Hepatocyte (in vitro differentiated cells): ENCODE results near the gene NCAM1. TPM values are rescaled to one million over a fixed set of nuclear protein-coding genes. Genes with fewer than 3 reads are reported as not detected.
A peak's percentile ranks its signal among the peaks of the same experiment; 100 is the strongest.

Source experiments
- DNase-seq: peaks from one replicate; pipeline ENCODE4 v3.0.0-alpha.2; 2016; ENCODE audit warnings: low spot score
- H2AFZ ChIP-seq: fragments of 200-600 bp; sonication (generic); 2 replicates; pipeline ENCODE4 v1.6.0; 2016; ENCODE audit warnings: antibody characterized with exemption, mild to moderate bottlenecking
- H3K27ac ChIP-seq: fragments of 200-600 bp; sonication (generic); 2 replicates; pipeline ENCODE4 v1.5.1; 2016; ENCODE audit warnings: mild to moderate bottlenecking
- H3K27me3 ChIP-seq: fragments of 200-600 bp; sonication (generic); 2 replicates; pipeline ENCODE4 v1.6.1; 2016
- H3K36me3 ChIP-seq: fragments of 200-600 bp; sonication (generic); replicated peaks from 2 replicates; pipeline ENCODE4 v1.5.1; 2016; ENCODE audit warnings: low read depth; ENCODE audit not compliant: insufficient read depth
- H3K4me1 ChIP-seq: fragments of 200-600 bp; sonication (generic); 2 replicates; pipeline ENCODE4 v1.5.1; 2016; ENCODE audit warnings: mild to moderate bottlenecking, moderate library complexity; ENCODE audit not compliant: insufficient read depth
- H3K4me2 ChIP-seq: fragments of 200-600 bp; sonication (generic); 2 replicates; pipeline ENCODE4 v1.6.0; 2016
- H3K4me3 ChIP-seq: fragments of 200-600 bp; sonication (generic); 2 replicates; pipeline ENCODE4 v1.5.1; 2016; ENCODE audit warnings: mild to moderate bottlenecking
- H3K79me2 ChIP-seq: fragments of 200-600 bp; sonication (generic); 2 replicates; pipeline ENCODE4 v1.6.0; 2017; ENCODE audit warnings: mild to moderate bottlenecking
- H3K9me2 ChIP-seq: fragments of 200-600 bp; sonication (generic); replicated peaks from 2 replicates; pipeline ENCODE4 v1.6.0; 2017; ENCODE audit warnings: mild to moderate bottlenecking; ENCODE audit not compliant: insufficient read depth
- H3K9me3 ChIP-seq: fragments of 200-600 bp; sonication (generic); 2 replicates; pipeline ENCODE4 v1.5.1; 2016; ENCODE audit warnings: low read depth, mild to moderate bottlenecking
- H4K20me1 ChIP-seq: fragments of 200-600 bp; sonication (generic); 2 replicates; pipeline ENCODE4 v1.6.0; 2016; ENCODE audit warnings: mild to moderate bottlenecking; ENCODE audit not compliant: insufficient read depth, poor library complexity, severe bottlenecking
- EZH2 ChIP-seq: fragments of 200-600 bp; sonication (generic); IDR thresholded peaks from 2 replicates; pipeline ENCODE4 v1.6.1; 2016; ENCODE audit warnings: antibody characterized with exemption, mild to moderate bottlenecking, borderline replicate concordance
- EZH2phosphoT487 ChIP-seq: fragments of 200-600 bp; sonication (generic); IDR thresholded peaks from one replicate; pipeline ENCODE4 v1.6.1; 2018; ENCODE audit warnings: antibody characterized with exemption, mild to moderate bottlenecking, low read depth, moderate library complexity; ENCODE audit not compliant: unreplicated experiment, severe bottlenecking
- WGBS: methylation state at CpG from one replicate; pipeline ENCODE4 v1.1.6; 2016; ENCODE audit warnings: low lambda C conversion rate; ENCODE audit errors: missing lambda C conversion rate; 5-methylcytosine and 5-hydroxymethylcytosine counted together
- polyA plus RNA-seq: library from polyadenylated mRNA; unstranded; fragments of >200 nt; fragmentation: Nextera tagmentation; extraction: Ambion mirVana; gene quantifications from 2 replicates; pipeline ENCODE4 v1.2.1, GENCODE V29; 2016
- total RNA-seq: library from RNA; depleted of rRNA; stranded (reverse); fragments of >200 nt; gene quantifications from 2 replicates; pipeline ENCODE4 v1.2.3, GENCODE V29; 2014
- TF ChIP-seq, protein P1 (sequence below): fragments of 200-600 bp; sonication (generic); IDR thresholded peaks from 2 replicates; pipeline ENCODE4 v1.5.1; 2016; ENCODE audit warnings: antibody characterized with exemption, mild to moderate bottlenecking; ENCODE audit not compliant: poor library complexity

Gene NCAM1
- total and polyA plus RNA-seq, 2 experiments from 2014 or later: 12.4 to 27.2 TPM

DNA sequence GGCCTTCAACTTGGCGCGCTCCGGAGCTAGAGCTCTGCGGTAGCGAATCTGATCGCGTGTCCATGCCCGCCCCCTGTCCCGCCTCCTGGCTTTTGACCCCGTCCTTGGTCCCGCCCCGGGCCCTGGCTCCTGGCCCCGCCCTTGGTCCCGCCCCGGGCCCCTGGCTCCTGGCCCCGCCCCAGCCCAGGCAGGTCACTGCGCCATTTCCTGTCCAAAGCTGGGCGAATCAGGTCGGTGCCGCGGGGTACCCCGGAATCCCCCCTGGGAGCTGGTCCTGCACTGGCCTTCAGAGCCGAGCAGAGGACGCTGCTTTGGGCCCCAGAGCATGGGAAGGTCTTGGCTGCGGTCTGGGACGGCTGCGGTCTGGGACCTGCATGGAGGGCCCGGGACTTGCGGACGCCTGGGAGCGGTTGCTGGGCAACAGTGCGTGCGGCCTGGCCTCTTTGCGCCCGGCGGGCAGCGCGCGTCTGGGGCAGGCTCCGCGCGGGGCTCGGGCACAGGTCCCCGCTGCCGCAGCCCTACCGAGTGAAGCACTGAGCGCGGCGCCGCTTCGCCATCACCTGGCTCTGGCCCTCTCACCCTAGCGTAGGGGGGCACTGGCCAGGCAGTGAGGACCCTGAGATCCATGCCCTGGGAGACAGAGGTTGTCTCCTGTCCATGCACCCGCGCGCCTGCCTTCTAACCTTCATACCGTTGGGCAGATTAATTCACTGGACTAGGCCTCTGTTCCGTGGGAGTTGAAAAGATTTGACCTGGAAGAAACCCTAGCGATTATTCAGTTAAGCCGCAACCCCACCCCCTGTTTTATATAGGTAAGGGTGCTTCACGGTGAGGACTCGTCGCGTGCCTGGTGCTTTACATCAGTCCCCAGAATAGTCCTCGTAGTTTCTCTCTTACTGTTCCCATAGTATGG lies 353.4 kb downstream of the NCAM1 start, which contains the start of gene TTC12:
TSS of gene TTC12 (plus strand) at position 195 of the 913 bp plus-strand sequence. CDS start 1,675 bp downstream, outside the sequence.
- Histone ChIP-seq H3K9me3 (no peaks in the 10 kb centered on the region), H3K27me3 (no peaks in the 10 kb centered on the region), H3K9me2 (no peaks in the 10 kb centered on the region), H2AFZ (peak within 1 kb of the TSS; percentile 69), H3K36me3 (no peaks in the 10 kb centered on the region), H3K4me1 (peaks cover 14% of the 10 kb centered on the region), H4K20me1 (no peaks in the 10 kb centered on the region), H3K4me3 (peak within 1 kb of the TSS; percentile 76), H3K4me2 (peak within 1 kb of the TSS; percentile 90), H3K79me2 (peaks cover 5% of the 10 kb centered on the region), H3K27ac (peak within 1 kb of the TSS; percentile 92)
- TF ChIP-seq, protein P1, sequence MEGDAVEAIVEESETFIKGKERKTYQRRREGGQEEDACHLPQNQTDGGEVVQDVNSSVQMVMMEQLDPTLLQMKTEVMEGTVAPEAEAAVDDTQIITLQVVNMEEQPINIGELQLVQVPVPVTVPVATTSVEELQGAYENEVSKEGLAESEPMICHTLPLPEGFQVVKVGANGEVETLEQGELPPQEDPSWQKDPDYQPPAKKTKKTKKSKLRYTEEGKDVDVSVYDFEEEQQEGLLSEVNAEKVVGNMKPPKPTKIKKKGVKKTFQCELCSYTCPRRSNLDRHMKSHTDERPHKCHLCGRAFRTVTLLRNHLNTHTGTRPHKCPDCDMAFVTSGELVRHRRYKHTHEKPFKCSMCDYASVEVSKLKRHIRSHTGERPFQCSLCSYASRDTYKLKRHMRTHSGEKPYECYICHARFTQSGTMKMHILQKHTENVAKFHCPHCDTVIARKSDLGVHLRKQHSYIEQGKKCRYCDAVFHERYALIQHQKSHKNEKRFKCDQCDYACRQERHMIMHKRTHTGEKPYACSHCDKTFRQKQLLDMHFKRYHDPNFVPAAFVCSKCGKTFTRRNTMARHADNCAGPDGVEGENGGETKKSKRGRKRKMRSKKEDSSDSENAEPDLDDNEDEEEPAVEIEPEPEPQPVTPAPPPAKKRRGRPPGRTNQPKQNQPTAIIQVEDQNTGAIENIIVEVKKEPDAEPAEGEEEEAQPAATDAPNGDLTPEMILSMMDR: no peak
- TF ChIP-seq EZH2phosphoT487 (no peak), EZH2 (no peak)
- DNase-seq: peak; percentile 97
- 6% methylated on average over 56 of the region's 64 CpGs for WGBS

DNA sequence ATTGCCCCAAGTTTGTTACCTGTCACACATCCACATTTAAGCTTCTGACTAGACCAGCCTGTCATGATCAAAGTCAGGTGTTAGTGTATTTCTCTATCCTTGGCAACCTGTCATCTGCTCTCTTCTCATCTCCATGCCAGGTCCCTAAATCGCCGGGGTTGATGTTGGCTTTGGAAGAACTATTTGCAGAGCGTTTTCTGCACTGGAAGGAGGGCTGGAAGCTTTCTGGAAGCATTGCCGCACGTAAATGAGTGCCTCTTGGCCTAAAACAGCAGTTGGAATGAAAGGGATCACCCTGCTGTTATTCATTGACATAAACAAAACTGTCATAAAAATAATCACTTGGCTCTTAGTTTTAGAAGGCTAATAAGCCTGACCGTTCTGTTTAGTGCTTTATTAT lies 354.6 kb downstream of the NCAM1 start:
- TF ChIP-seq, protein P1: no peak
- no peak for TF ChIP-seq EZH2phosphoT487
- TF ChIP-seq EZH2: no peak
- H2AFZ ChIP-seq: no peak overlapping the region
- DNase-seq: no peak
- H3K27ac ChIP-seq: no peak overlapping the region
- H3K79me2 ChIP-seq: peaks cover 5% of the 10 kb centered on the region
- H3K36me3 ChIP-seq: no peaks in the 10 kb centered on the region
- 52% methylated on average over 6 of the region's 6 CpGs for WGBS
- no peaks in the 10 kb centered on the region for H3K9me2 ChIP-seq
- no peaks in the 10 kb centered on the region for H3K9me3 ChIP-seq
- H3K4me2 ChIP-seq: peak overlapping the region; percentile 90
- H3K4me1 ChIP-seq: peaks cover 14% of the 10 kb centered on the region
- H4K20me1 ChIP-seq: no peaks in the 10 kb centered on the region
- no peak overlapping the region for H3K4me3 ChIP-seq
- no peaks in the 10 kb centered on the region for H3K27me3 ChIP-seq

DNA sequence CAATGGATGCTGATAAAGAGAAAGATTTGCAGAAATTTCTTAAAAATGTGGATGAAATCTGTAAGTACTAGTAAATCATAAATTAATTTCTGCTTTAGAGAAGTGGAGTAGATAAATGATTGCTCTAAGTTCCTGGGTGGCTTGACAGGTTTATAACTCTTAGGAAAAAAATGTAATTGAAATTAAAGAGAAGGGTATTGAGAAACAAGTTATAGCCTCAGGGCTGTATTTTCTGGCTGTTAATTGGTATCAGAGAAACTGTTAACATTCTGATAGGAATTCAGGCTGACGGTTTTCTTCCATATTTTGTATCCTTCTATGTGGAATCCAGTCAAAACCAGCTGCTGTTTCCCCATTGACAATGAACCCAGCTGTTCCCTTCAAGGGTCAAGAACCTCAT lies 355.0 kb downstream of the NCAM1 start:
- no peaks in the 10 kb centered on the region for H3K9me2 ChIP-seq
- H3K27ac ChIP-seq: no peak overlapping the region
- 83% methylated on average over 1 of the region's 1 CpG for WGBS
- H3K9me3 ChIP-seq: no peaks in the 10 kb centered on the region
- peaks cover 5% of the 10 kb centered on the region for H3K79me2 ChIP-seq
- H3K36me3 ChIP-seq: no peaks in the 10 kb centered on the region
- no peak overlapping the region for H3K4me2 ChIP-seq
- H3K4me1 ChIP-seq: peaks cover 14% of the 10 kb centered on the region
- no peaks in the 10 kb centered on the region for H4K20me1 ChIP-seq
- H3K27me3 ChIP-seq: no peaks in the 10 kb centered on the region
- DNase-seq: no peak
- H2AFZ ChIP-seq: no peak overlapping the region
- H3K4me3 ChIP-seq: no peak overlapping the region
- TF ChIP-seq EZH2phosphoT487 (no peak), EZH2 (no peak)
- TF ChIP-seq, protein P1: no peak
